Adrenal gland (tissue), 12 donors: ENCODE results near the gene SLCO2A1. TPM values are rescaled to one million over a fixed set of nuclear protein-coding genes. Genes with fewer than 3 reads are reported as not detected.

Experiments
- DNase-seq, 7 donors: peaks; one replicate each; pipeline ENCODE4 v3.0.0-alpha.2; 2019 to 2020
- H3K27ac ChIP-seq, 5 donors: fragments of 200-600 bp; sonication (generic) in 4 of 5; 1 replicate in 3 of 5; 2 replicates in 2 of 5; pipeline versions ENCODE4 v1.5.1 to v1.8.0; 2016 to 2020; ENCODE audit warnings: mild to moderate bottlenecking in 1 of 5
- H3K27me3 ChIP-seq: fragments of 200-600 bp; 2 replicates; pipeline ENCODE4 v1.8.0; 2021
- H3K36me3 ChIP-seq, 2 donors: fragments of 200-600 bp; replicated peaks in 1 of 2; 1 replicate in 1 of 2; 2 replicates in 1 of 2; pipeline versions ENCODE4 v1.5.1 to v1.8.0; 2018 to 2022
- H3K4me1 ChIP-seq, 2 donors: fragments of 200-600 bp; replicated peaks in 1 of 2; 1 replicate in 1 of 2; 2 replicates in 1 of 2; pipeline versions ENCODE4 v1.5.1 to v1.8.0; 2018 to 2021
- H3K4me3 ChIP-seq, 4 donors: fragments of 200-600 bp; sonication (generic) in 3 of 4; one replicate each; pipeline ENCODE4 v1.5.1; 2016 to 2018
- H3K9me3 ChIP-seq, 3 donors: fragments of 200-600 bp; sonication (generic) in 1 of 3; replicated peaks in 1 of 3; 1 replicate in 2 of 3; 2 replicates in 1 of 3; pipeline versions ENCODE4 v1.5.1 to v1.8.0; 2016 to 2021
- CTCF ChIP-seq, 6 experiments: fragments of 450-650 bp in 4 of 6; fragments of 200-600 bp in 2 of 6; sonication (generic) in 1 of 6; IDR thresholded peaks; 1 replicate in 5 of 6; 2 replicates in 1 of 6; pipeline versions ENCODE4 v1.5.1 to v1.8.0; 2016 to 2021; ENCODE audit warnings: antibody characterized with exemption in 6 of 6, mild to moderate bottlenecking in 2 of 6, moderate library complexity in 1 of 6
- POLR2A ChIP-seq, 2 donors: fragments of 450-650 bp; IDR thresholded peaks; one replicate each; pipeline ENCODE4 v1.6.1; 2017; ENCODE audit warnings: antibody characterized with exemption in 2 of 2, mild to moderate bottlenecking in 2 of 2, moderate library complexity in 1 of 2
- WGBS, 4 donors: extraction: QIAGEN DNeasy Blood & Tissue Kit in 2 of 4; methylation state at CpG; one replicate each; pipeline versions ENCODE4 v1.1.5 to v1.1.7; 2013 to 2017; 5-methylcytosine and 5-hydroxymethylcytosine counted together
- intact Hi-C, 2 donors: fragments of 100-400 bp; cut with DNase I; formaldehyde crosslinking; loops; one replicate each; pipeline versions ENCODE4 v1.14.1 to v1.15.0; 2022 to 2023
- polyA plus RNA-seq, 3 donors: library from polyadenylated mRNA; stranded (reverse); fragments of 200-250 nt in 2 of 3; fragments of 350-450 nt in 1 of 3; fragmentation: Illumina TruSeq in 1 of 3; extraction: RNeasy Lipid Tissue Mini Kit (QIAGEN cat#74804) in 1 of 3; gene quantifications; one replicate each; pipeline ENCODE4 v1.2.3, GENCODE V29; 2013 to 2014
- total RNA-seq, 9 donors: library from RNA; depleted of rRNA in 4 of 9; stranded (reverse); fragments of >200 nt in 4 of 9; fragments of 120-200 nt in 1 of 9; fragmentation: NEBNext Ultra II Directional in 1 of 9; extraction: Animal tissue kit (Norgen Biotek cat#: 25700) in 1 of 9; gene quantifications; one replicate each; pipeline versions ENCODE4 v1.1.0 to v1.2.4, GENCODE V29; 2013 to 2023
- donor health status: healthy with polysubstance abuse.
- donor health status: Bipolar disorder and iron deficiency.
- donor health status: DM: yes; HTN: yes; CAD: no.
- donor health status: DM: no; HTN: no; CAD: no.
- donor health status: DM: no; HTN: no; CAD: no.
- donor health status: DM: yes; HTN: yes; CAD: no.

Gene SLCO2A1
- total and polyA plus RNA-seq, 12 donors = 2.3 to 141 (median 29.5) TPM

GRCh38 chr3:134007819-134008218 is 21.9 kb downstream of the SLCO2A1 start:
- Histone ChIP-seq H3K27ac (no peak overlapping the region), H3K36me3 (no peaks in the 10 kb centered on the region), H3K4me3 (no peak overlapping the region), H3K27me3 (no peaks in the 10 kb centered on the region), H3K4me1 (no peaks in the 10 kb centered on the region), H3K9me3 (peaks cover 0 to 4% (median 0%) of the 10 kb centered on the region in 3 donors)
- TF ChIP-seq POLR2A (IDR thresholded peaks at IDR 0.05) = no peak
- TF ChIP-seq CTCF (IDR thresholded peaks at IDR 0.05) = no peak
- intact Hi-C loops = no loop called here
- 54 to 87% (median 70%) methylated on average over 3 of the region's 3 CpGs for WGBS, 4 donors
- no peak for DNase-seq

GRCh38 chr3:134004841-134005240 is 24.9 kb downstream of the SLCO2A1 start:
- Histone ChIP-seq H3K4me1 (no peaks in the 10 kb centered on the region), H3K27me3 (no peaks in the 10 kb centered on the region), H3K4me3 (no peak overlapping the region), H3K27ac (no peak overlapping the region), H3K36me3 (no peaks in the 10 kb centered on the region), H3K9me3 (peaks cover 0 to 4% (median 0%) of the 10 kb centered on the region in 3 donors)
- no peak for TF ChIP-seq CTCF (IDR thresholded peaks at IDR 0.05)
- no peak for TF ChIP-seq POLR2A (IDR thresholded peaks at IDR 0.05)
- WGBS, 4 donors = 57 to 75% (median 70%) methylated on average over 4 of the region's 4 CpGs
- no peak for DNase-seq
- intact Hi-C loops = no loop called here

DNA sequence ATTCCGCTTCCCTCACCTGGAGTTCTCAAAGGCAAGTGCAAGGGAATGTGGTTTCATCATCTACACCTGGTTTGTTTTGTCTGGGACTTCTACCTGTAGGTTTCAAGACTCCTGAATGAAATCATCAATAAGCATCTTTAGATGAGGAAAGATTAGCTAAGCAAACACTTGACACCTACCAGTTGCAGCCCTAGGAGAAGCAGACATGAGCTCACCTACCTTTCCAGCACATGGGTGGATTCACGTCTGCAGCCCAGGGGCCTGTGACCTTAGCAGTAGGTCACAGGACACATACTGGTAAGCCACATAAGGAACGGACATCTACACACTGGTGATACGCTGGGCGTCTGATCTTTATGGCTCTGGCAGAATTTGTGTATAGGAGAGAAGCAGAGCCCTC is 26.7 kb downstream of the SLCO2A1 start:
- TF ChIP-seq CTCF (IDR thresholded peaks at IDR 0.05) (no peak), POLR2A (IDR thresholded peaks at IDR 0.05) (no peak)
- Histone ChIP-seq H3K36me3 (no peaks in the 10 kb centered on the region), H3K27me3 (no peaks in the 10 kb centered on the region), H3K4me1 (no peaks in the 10 kb centered on the region), H3K27ac (no peak overlapping the region), H3K4me3 (no peak overlapping the region), H3K9me3 (peaks cover 0 to 4% (median 0%) of the 10 kb centered on the region in 3 donors)
- 82 to 94% (median 90%) methylated on average over 4 to 5 of the region's 5 CpGs for WGBS, 4 donors
- intact Hi-C loops = no loop called here
- DNase-seq = no peak

- H3K9me3 ChIP-seq = peaks cover 0 to 4% (median 0%) of the 10 kb centered on the region in 3 donors
- H3K27ac ChIP-seq = no peak overlapping the region
- WGBS, 4 donors = 69 to 86% (median 76%) methylated on average over 1 of the region's 1 CpG
- no peaks in the 10 kb centered on the region for H3K36me3 ChIP-seq
- DNase-seq = no peak
- no peak overlapping the region for H3K4me3 ChIP-seq
- TF ChIP-seq CTCF (IDR thresholded peaks at IDR 0.05) = no peak
- TF ChIP-seq POLR2A (IDR thresholded peaks at IDR 0.05) = no peak
- intact Hi-C loops = no loop called here
- no peaks in the 10 kb centered on the region for H3K27me3 ChIP-seq
- no peaks in the 10 kb centered on the region for H3K4me1 ChIP-seq
Measured at GRCh38 chr3:134002306-134002705, 27.4 kb downstream of the SLCO2A1 start.
